ENCODE measurements around the gene CNOT3.

Gene CNOT3

GRCh38 chr19:54142166-54142780, 4.7 kb downstream of the CNOT3 start:
- DNase-seq (ENCODE audit: low read depth) = no peak
- H3K4me3 ChIP-seq (ENCODE audit: low read length) = no peak overlapping the region
- TF ChIP-seq CTCF (conservative IDR thresholded peaks at IDR 0.05; ENCODE audit: low read length) = no peak

GRCh38 chr19:54145541-54146158, 8.1 kb downstream of the CNOT3 start:
- H3K4me3 ChIP-seq (ENCODE audit: low read length) = no peak overlapping the region
- TF ChIP-seq CTCF (conservative IDR thresholded peaks at IDR 0.05; ENCODE audit: low read length) = no peak
- DNase-seq (ENCODE audit: low read depth) = no peak

- DNase-seq (ENCODE audit: low read depth) = no peak
- TF ChIP-seq CTCF (conservative IDR thresholded peaks at IDR 0.05; ENCODE audit: low read length) = no peak
- H3K4me3 ChIP-seq (ENCODE audit: low read length) = no peak overlapping the region
Measured at GRCh38 chr19:54147676-54148075, 10.1 kb downstream of the CNOT3 start.

GRCh38 chr19:54148158-54148557, 10.6 kb downstream of the CNOT3 start:
- no peak overlapping the region for H3K4me3 ChIP-seq (ENCODE audit: low read length)
- TF ChIP-seq CTCF (conservative IDR thresholded peaks at IDR 0.05; ENCODE audit: low read length) = no peak

GRCh38 chr19:54149021-54149812, 11.7 kb downstream of the CNOT3 start:
- no peak for TF ChIP-seq CTCF (conservative IDR thresholded peaks at IDR 0.05; ENCODE audit: low read length)
- no peak for DNase-seq (ENCODE audit: low read depth)
- H3K4me3 ChIP-seq (ENCODE audit: low read length) = no peak overlapping the region

More at GRCh38 chr19:54148158-54148557, 10.6 kb downstream of the CNOT3 start:
- no peak for DNase-seq (ENCODE audit: low read depth)

GRCh38 chr19:54151362-54152035, 13.9 kb downstream of the CNOT3 start:
- TF ChIP-seq CTCF (conservative IDR thresholded peaks at IDR 0.05; ENCODE audit: low read length) = no peak
- H3K4me3 ChIP-seq (ENCODE audit: low read length) = no peak overlapping the region
- DNase-seq (ENCODE audit: low read depth) = no peak

Measured in AG10803 (cell line).